IPS-18a (cell line): ENCODE data around the gene DCTD.

Experiments
- H3K27ac ChIP-seq: one replicate; pipeline ENCODE4 v1.5.1; 2013; ENCODE audit warnings: low read length
- H3K27me3 ChIP-seq: one replicate; pipeline ENCODE4 v1.6.1; 2013; ENCODE audit warnings: mild to moderate bottlenecking, low read length; ENCODE audit not compliant: control insufficient read depth, insufficient read depth
- H3K36me3 ChIP-seq: one replicate; pipeline ENCODE4 v1.6.1; 2013; ENCODE audit warnings: low read depth, low read length; ENCODE audit not compliant: control insufficient read depth
- H3K4me1 ChIP-seq: one replicate; pipeline ENCODE4 v1.6.1; 2013; ENCODE audit warnings: low read depth, low read length; ENCODE audit not compliant: control insufficient read depth
- H3K4me3 ChIP-seq: one replicate; pipeline ENCODE4 v1.5.1; 2013; ENCODE audit warnings: low read length
- H3K9ac ChIP-seq: one replicate; pipeline ENCODE4 v1.6.1; 2013; ENCODE audit warnings: mild to moderate bottlenecking, low read length, moderate library complexity
- H3K9me3 ChIP-seq: one replicate; pipeline ENCODE4 v1.6.1; 2013; ENCODE audit warnings: low read depth, low read length; ENCODE audit not compliant: control insufficient read depth

The DCTD gene

DNA sequence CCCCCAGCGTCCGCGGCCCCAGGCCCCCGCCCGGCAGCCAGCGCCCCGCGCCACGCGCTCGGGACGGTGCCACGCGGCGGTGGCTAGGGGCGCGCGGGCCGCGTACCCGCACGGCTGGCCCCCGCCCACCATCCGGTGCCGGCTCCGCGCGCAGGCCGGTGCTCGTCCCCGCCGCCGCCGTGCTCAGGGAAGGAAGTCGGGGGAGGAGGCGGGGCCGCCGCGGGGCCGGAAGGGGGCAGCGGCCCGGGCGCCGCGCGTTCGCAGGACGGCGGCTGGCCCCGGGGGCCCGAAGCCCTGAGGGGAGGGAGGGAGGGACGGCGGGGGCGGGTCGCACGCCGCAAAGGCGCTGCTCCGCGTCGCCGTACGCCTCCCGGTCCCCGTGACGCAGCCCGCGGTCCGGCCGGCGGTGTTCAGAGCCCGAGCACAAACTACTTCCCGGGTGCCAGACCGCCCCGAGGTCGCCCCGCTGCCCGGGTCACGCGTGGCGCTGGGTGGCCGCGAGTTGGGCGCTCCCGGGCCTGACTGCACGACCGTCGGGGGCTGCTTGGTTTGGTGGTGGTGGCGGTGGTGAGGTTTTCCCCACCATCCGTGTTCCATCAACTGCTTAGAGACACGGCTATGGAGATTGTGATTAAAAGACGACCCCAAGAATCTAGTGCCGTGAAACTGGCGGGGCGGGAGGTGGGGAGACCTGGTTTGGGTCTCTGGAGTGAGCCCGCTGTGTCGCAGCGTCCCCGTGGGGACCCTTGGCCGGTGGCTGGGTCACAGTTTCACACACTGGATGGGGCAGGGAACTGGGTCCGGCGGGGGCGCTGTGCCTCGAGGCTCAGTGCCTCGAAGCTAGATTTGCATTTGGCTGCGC, at the start of gene DCTD:
DCTD (minus strand) TSS at position 205 of the 862 bp plus-strand sequence. CDS start 1,818 bp downstream, outside the sequence.
- Histone ChIP-seq H3K27ac (peak within 1 kb of the TSS; percentile 45), H3K36me3 (peaks cover 21% of the 10 kb centered on the region), H3K4me3 (peak within 1 kb of the TSS; percentile 79), H3K9ac (peak within 1 kb of the TSS; percentile 65), H3K9me3 (no peaks in the 10 kb centered on the region), H3K4me1 (peaks cover 9% of the 10 kb centered on the region), H3K27me3 (peaks cover 9% of the 10 kb centered on the region)

DNA sequence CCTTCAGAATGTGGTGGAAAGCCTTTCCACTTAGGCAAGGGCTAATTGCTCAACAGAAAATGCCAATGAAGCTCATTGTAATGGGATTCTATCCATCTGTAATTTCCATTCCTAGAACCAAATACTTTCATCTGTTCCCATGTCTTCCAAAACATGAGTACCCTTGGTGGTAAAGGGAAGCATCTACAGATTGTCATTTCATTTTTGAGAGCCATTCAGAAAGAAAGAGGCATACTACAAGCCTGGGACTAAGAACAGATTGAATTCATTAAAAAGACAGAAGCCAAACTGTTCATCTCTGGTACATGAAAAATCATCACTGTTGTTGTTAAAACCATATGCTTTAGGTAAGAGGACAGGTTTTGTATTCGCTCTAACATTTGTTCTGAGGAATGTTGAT, 43.6 kb upstream of the DCTD start:
- Histone ChIP-seq H3K27ac (no peak overlapping the region), H3K9me3 (no peaks in the 10 kb centered on the region), H3K4me3 (no peak overlapping the region), H3K4me1 (no peaks in the 10 kb centered on the region), H3K27me3 (no peaks in the 10 kb centered on the region), H3K36me3 (no peaks in the 10 kb centered on the region), H3K9ac (no peak overlapping the region)

DNA sequence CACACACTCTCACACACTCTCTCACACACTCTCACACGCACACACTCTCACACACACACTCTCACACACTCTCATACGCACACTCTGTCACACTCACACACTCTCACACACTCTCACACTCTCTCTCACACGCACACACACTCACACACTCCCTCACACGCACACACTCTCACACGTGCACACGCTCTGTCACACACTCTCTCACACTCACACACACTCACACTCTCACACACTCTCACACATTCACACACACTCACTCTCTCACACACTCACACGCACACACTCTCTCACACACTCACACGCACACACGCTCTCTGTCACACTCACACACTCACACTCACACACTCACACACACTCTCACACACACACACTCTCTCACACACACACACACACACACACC, 43.0 kb upstream of the DCTD start:
- Histone ChIP-seq H3K36me3 (no peaks in the 10 kb centered on the region), H3K9me3 (no peaks in the 10 kb centered on the region), H3K9ac (no peak overlapping the region), H3K27ac (no peak overlapping the region), H3K27me3 (no peaks in the 10 kb centered on the region), H3K4me1 (no peaks in the 10 kb centered on the region), H3K4me3 (no peak overlapping the region)

DNA sequence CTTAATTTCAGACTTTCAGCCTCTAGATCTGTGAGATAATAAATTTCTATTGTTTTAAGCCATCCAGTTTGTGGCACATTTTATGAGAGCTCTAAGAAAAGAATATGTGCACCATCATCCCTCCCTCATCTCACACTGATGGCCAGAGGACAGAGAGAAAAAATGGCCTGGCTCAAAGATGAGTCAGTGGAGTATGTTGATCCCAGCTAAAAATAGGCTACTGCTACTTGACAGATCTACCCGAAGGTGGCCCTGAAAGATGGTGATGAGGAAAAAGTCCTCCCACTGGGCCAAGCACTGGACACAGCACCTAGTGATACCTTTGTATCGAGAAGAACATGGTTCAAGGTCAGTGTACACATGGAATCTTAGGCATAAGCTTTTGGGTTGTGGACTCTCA, 38.2 kb upstream of the DCTD start:
- H3K9me3 ChIP-seq, result no peaks in the 10 kb centered on the region
- H3K9ac ChIP-seq, result no peak overlapping the region
- no peak overlapping the region for H3K4me3 ChIP-seq
- no peaks in the 10 kb centered on the region for H3K27me3 ChIP-seq
- H3K27ac ChIP-seq, result no peak overlapping the region
- no peaks in the 10 kb centered on the region for H3K4me1 ChIP-seq
- no peaks in the 10 kb centered on the region for H3K36me3 ChIP-seq

DNA sequence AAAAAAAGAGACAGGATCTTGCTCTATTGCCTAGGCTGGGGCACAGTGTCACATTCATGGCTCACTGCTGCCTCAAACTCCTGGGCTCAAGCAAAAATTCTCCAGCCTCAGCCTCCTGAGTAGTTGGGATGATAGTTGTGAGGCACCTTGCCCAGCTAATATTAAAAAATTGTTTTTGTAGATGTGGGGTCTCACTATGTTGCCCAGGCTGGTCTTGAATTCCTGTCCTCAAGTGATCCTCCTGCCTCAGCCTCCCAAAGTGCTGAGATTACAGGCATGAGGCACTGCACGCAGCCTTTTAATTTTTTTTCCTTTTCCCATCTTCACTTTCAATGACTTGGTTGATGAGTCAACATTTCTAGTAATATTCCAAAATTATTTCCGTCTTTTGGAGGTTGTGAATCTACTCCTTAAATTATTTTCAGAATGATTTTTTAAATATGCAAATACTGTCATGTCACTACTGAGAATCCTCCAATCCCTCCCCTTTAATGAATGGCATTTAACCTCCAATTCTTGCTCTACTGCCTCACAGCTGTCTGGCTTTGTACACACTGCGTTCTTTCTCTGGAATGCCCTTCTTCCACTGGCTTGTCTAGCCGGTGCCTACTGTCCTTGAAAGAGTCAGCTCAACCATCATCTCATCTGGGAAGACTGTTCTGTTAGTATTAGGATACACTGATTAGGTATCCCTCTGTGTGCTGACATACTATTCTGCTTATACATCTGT, 27.5 kb upstream of the DCTD start:
- Histone ChIP-seq H3K27ac (no peak overlapping the region), H3K9me3 (no peaks in the 10 kb centered on the region), H3K4me3 (no peak overlapping the region), H3K9ac (no peak overlapping the region), H3K27me3 (no peaks in the 10 kb centered on the region), H3K4me1 (peaks cover 9% of the 10 kb centered on the region), H3K36me3 (no peaks in the 10 kb centered on the region)

DNA sequence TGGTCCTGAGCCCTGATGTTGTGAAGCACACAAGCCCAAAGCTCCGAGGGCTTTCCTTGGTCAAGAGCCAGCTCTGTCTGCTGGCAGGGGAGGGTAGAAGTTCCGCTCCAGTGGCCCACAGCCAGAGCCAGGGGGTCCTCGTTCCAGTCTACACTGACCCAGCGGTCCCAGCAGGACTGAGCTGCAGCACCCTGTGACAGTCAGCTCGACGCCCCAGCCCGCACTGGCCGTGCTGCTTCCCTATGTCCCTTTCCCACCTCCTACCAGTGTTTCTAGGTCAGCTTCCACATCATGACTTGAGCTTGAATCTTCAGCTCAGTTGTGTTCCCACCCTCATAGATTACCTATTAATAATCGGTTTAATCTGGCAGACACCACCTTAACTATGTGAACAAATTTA, 22.5 kb upstream of the DCTD start:
- H3K4me3 ChIP-seq, result no peak overlapping the region
- no peaks in the 10 kb centered on the region for H3K27me3 ChIP-seq
- H3K36me3 ChIP-seq, result no peaks in the 10 kb centered on the region
- H3K9ac ChIP-seq, result no peak overlapping the region
- no peak overlapping the region for H3K27ac ChIP-seq
- peaks cover 5% of the 10 kb centered on the region for H3K4me1 ChIP-seq
- H3K9me3 ChIP-seq, result no peaks in the 10 kb centered on the region

DNA sequence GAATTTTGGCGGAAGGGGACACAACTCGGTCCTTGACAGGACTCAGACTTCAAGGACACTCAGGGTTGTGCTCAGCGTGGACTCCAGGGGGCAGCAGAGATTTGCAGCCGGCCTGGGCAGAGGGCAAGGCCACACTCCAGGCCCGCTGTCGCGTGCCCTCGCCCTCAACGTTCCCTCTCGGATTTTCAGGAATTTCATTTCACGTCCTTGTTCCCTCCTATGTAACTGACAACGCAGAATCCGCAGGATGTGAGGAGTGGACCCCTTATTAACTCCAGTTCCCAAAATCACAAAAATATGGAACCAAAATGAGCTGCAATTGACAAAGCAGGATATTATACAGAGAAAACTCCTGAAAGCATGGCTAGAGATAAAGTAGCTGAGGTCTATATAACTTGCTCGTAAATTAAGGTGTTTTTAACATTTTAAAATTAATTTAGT, 21.0 kb upstream of the DCTD start:
- no peaks in the 10 kb centered on the region for H3K9me3 ChIP-seq
- H3K36me3 ChIP-seq, result no peaks in the 10 kb centered on the region
- H3K9ac ChIP-seq, result no peak overlapping the region
- no peak overlapping the region for H3K27ac ChIP-seq
- no peaks in the 10 kb centered on the region for H3K27me3 ChIP-seq
- H3K4me3 ChIP-seq, result no peak overlapping the region
- peaks cover 5% of the 10 kb centered on the region for H3K4me1 ChIP-seq

DNA sequence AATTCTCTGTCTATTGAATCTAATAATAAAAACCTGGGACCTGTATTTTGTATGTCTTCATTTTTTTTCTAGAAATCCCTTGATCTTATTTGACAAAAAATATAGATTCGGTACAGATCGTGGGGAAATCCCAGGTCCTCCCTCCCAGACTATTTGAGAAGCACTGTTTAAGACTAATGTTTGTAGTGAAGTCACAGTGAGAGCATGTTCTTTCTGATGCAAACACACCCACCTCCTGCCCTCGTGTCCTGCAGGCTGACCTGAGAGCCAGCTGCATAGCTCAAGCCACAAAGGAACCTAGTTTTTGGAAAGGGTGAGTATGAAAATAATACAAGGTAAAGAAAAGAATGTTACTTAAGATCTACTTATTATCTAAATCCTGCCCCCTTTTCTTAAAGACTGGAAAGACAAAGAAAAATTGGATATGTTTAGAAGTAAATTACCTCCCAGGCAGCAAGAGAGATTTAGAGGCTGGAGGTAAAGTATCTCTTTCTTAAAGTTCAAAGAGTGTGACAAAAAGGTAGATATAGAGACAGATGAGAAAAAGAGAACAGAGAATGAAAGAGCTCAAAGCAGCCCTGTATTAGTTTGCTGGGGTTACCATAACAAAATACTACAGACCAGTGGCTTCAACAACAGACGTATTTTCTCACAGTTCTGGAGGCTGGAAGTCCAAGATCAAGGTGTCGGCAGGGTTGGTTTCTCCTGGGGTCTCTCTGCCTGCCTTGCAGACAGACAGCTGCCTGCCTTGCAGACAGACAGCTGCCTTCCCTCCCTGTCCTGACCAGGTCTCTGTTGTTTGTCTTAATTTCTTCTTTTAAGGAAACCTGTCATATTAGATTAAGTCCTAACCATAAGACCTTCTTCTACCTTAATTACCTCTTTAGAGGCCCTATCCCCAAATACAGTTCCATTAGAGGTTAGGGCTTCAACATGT, 20.4 kb upstream of the DCTD start:
- no peak overlapping the region for H3K27ac ChIP-seq
- no peaks in the 10 kb centered on the region for H3K27me3 ChIP-seq

DNA sequence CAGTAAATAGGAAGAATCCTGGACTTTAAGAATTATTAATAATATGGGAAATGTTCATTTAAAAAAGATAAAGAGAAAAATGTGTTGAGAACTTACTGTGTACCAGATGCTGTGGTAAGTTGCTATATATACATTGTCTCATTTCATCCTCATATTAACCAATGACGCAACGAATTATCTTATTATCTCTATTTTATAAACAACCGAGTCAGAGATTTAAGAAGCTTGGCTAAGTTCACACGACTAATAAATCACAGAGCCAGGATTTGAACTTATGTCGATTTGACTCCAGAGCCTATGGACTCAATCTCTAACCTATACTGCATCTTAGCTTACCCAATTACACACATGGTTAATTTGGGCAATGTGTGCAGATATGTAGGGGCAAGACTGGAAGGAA, 15.5 kb upstream of the DCTD start:
- H3K27ac ChIP-seq, result no peak overlapping the region
- no peaks in the 10 kb centered on the region for H3K36me3 ChIP-seq
- no peak overlapping the region for H3K9ac ChIP-seq
- no peaks in the 10 kb centered on the region for H3K27me3 ChIP-seq
- no peak overlapping the region for H3K4me3 ChIP-seq
- H3K4me1 ChIP-seq, result peaks cover 5% of the 10 kb centered on the region
- H3K9me3 ChIP-seq, result no peaks in the 10 kb centered on the region

More for the DNA sequence above, 20.4 kb upstream of the DCTD start:
- Histone ChIP-seq H3K4me3 (no peak overlapping the region), H3K9me3 (no peaks in the 10 kb centered on the region), H3K36me3 (no peaks in the 10 kb centered on the region), H3K4me1 (peaks cover 5% of the 10 kb centered on the region), H3K9ac (no peak overlapping the region)

DNA sequence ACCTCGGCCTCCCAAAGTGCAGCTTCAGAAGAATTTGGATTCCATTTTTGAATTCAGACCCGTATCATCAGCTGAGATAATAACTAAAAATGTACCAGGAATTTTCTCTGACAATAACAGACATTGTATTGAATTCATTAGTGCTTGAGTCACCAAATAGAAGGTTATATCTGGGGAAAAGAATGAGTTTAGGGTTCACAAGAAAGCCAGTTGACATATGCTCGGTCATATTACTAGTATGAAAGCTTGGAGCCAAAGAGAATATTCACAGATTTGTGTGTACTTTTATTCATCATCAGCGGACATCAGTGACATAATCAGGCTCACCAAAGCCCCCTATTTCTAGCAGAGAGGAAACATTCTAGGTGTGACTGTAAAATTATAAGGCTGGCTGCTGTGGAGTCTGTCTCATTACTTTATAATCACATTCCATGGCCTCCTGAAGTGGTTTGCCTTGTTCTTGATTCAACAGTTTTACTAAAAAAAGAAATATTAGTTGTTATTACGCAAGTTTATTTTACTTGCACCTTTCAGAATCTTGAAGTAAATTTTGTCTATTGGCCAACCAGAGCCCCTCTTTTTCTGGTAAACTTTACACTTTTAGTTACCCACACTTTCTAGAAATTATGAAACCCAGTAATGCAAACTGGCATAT, 14.6 kb upstream of the DCTD start:
- Histone ChIP-seq H3K36me3 (no peaks in the 10 kb centered on the region), H3K9ac (no peak overlapping the region), H3K27ac (no peak overlapping the region), H3K4me3 (no peak overlapping the region), H3K4me1 (no peaks in the 10 kb centered on the region), H3K9me3 (no peaks in the 10 kb centered on the region), H3K27me3 (no peaks in the 10 kb centered on the region)

DNA sequence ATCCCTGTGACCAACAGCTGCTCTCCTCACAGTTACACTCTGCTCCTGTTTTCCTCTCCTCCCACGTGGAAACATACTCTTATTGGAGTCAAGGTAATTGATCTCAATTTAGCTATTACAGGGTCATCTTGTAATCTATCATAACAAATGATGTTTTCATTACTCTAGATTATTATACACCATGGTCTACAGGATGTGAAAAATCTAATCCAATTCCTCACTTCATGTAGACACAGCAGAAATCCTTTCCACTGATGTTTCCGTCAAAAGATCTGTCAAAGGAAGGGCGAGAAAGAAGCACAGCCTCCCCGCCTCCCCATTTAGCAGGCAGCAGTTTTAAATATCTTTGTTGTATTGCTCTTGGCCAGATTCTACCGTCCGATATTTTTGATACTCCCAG, 13.7 kb upstream of the DCTD start:
- H3K36me3 ChIP-seq, result no peaks in the 10 kb centered on the region
- no peaks in the 10 kb centered on the region for H3K4me1 ChIP-seq
- H3K27ac ChIP-seq, result no peak overlapping the region
- H3K9me3 ChIP-seq, result no peaks in the 10 kb centered on the region
- no peak overlapping the region for H3K9ac ChIP-seq
- no peaks in the 10 kb centered on the region for H3K27me3 ChIP-seq
- no peak overlapping the region for H3K4me3 ChIP-seq
